DLD1 (cell line): ENCODE results near the gene CDT1.

ENCODE experiments used
- in situ Hi-C: cut with HindIII; loops from 2 replicates; pipeline ENCODE4 v1.10.0; 2017; ENCODE audit warnings: low sequenced_read_pairs

Gene CDT1

GRCh38 chr16:88804173-88804551, 573 bp downstream of the CDT1 start:
- in situ Hi-C loops, result no loop called here

- in situ Hi-C loops, result no loop called here
These were observed 1.2 kb downstream of the CDT1 start for GRCh38 chr16:88804552-88805339.

GRCh38 chr16:88805340-88805715, 1.7 kb downstream of the CDT1 start:
- in situ Hi-C loops, result no loop called here

GRCh38 chr16:88805887-88806393, 2.4 kb downstream of the CDT1 start:
- in situ Hi-C loops, result no loop called here

- in situ Hi-C loops, result no loop called here
These were observed 3.0 kb downstream of the CDT1 start for GRCh38 chr16:88806491-88807111.

GRCh38 chr16:88807142-88807625, 3.6 kb downstream of the CDT1 start:
- in situ Hi-C loops, result no loop called here

GRCh38 chr16:88807626-88808453, 4.3 kb downstream of the CDT1 start:
- in situ Hi-C loops, result no loop called here

GRCh38 chr16:88809068-88809675, 5.6 kb downstream of the CDT1 start:
- in situ Hi-C loops, result no loop called here

GRCh38 chr16:88809676-88810165, 6.1 kb downstream of the CDT1 start:
- in situ Hi-C loops, result no loop called here

GRCh38 chr16:88810166-88810911, 6.8 kb downstream of the CDT1 start:
- in situ Hi-C loops, result no loop called here

GRCh38 chr16:88810912-88811768, 7.6 kb downstream of the CDT1 start:
- in situ Hi-C loops, result no loop called here

- in situ Hi-C loops, result no loop called here
These were observed 8.4 kb downstream of the CDT1 start, which contains the start of gene APRT for GRCh38 chr16:88811769-88812512. APRT (minus strand) TSS chr16:88811928; CDS start chr16:88811899, 29 bp downstream.

- in situ Hi-C loops, result no loop called here
These were observed 9.1 kb downstream of the CDT1 start for GRCh38 chr16:88812513-88813268.

- in situ Hi-C loops, result no loop called here
These were observed 9.9 kb downstream of the CDT1 start for GRCh38 chr16:88813269-88814143.

GRCh38 chr16:88814144-88814502, 10.5 kb downstream of the CDT1 start:
- in situ Hi-C loops, result no loop called here

GRCh38 chr16:88815227-88815626, 11.6 kb downstream of the CDT1 start:
- in situ Hi-C loops, result no loop called here
